VCaP (cell line): ENCODE measurements around the gene PTAR1.
A peak's percentile ranks its signal among the peaks of the same experiment; 100 is the strongest.

Source experiments
- H3K27ac ChIP-seq: fragments of 450-650 bp; 2 replicates; pipeline ENCODE4 v1.5.1; 2017
- TF ChIP-seq, protein P1 (sequence below): fragments of 450-650 bp; conservative IDR thresholded peaks from 2 replicates; pipeline ENCODE4 v1.5.1; 2017; ENCODE audit warnings: mild to moderate bottlenecking, moderate library complexity

PTAR1 gene

DNA sequence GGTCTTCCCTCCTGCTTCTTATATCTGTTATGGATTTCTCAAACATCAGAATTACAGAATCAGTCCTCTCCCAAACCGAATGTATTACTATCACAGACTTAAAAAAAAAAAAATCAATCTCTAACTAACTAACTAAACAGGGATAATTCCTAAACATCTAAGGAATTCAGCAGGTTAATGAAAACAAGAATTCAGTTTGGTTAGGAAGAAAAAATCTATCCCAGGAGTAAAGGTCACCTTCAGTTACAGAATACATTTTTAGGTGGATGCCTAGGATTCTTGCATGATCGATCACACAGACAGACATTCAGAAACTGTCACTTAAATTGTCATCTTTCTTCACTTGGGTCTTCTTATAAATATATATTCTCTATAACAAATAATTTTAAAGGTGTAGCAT lies 11.5 kb downstream of the PTAR1 start:
- TF ChIP-seq, protein P1, sequence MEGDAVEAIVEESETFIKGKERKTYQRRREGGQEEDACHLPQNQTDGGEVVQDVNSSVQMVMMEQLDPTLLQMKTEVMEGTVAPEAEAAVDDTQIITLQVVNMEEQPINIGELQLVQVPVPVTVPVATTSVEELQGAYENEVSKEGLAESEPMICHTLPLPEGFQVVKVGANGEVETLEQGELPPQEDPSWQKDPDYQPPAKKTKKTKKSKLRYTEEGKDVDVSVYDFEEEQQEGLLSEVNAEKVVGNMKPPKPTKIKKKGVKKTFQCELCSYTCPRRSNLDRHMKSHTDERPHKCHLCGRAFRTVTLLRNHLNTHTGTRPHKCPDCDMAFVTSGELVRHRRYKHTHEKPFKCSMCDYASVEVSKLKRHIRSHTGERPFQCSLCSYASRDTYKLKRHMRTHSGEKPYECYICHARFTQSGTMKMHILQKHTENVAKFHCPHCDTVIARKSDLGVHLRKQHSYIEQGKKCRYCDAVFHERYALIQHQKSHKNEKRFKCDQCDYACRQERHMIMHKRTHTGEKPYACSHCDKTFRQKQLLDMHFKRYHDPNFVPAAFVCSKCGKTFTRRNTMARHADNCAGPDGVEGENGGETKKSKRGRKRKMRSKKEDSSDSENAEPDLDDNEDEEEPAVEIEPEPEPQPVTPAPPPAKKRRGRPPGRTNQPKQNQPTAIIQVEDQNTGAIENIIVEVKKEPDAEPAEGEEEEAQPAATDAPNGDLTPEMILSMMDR, result no peak
- peak overlapping the region; percentile 58 for H3K27ac ChIP-seq

DNA sequence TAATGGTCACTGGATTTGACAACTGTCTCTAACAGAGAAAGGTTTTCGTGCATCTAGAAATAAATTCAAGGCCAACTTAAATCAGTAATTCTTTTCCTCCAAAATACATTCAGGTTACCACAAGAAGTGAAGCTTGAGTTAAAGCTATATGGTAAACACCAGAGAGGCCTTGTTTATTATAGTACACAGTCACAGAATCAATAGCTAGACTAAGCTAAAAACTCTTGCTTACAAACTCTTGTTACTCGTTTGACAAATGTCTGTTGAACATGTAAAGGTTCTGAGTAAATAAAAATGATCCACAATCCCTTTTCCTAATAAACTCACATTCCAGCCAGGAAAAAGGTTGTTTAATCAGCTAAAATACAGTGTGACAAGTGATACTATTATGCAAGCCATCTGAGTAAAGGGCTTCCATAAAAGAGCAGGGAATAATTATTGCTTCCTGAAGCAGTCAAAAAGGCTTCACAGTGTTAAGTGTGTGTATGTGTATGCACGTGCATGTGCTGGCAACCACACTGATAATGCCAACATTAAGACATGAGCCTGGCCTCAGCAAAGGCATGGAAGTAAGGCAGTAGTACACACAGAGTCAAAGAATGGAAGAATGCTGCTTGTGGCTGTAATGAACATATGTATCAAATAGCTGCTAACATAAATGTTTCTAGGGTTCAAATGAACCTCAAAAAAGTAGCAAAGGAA lies 12.8 kb downstream of the PTAR1 start:
- peak overlapping the region; percentile 58 for H3K27ac ChIP-seq
- TF ChIP-seq, protein P1, result no peak

DNA sequence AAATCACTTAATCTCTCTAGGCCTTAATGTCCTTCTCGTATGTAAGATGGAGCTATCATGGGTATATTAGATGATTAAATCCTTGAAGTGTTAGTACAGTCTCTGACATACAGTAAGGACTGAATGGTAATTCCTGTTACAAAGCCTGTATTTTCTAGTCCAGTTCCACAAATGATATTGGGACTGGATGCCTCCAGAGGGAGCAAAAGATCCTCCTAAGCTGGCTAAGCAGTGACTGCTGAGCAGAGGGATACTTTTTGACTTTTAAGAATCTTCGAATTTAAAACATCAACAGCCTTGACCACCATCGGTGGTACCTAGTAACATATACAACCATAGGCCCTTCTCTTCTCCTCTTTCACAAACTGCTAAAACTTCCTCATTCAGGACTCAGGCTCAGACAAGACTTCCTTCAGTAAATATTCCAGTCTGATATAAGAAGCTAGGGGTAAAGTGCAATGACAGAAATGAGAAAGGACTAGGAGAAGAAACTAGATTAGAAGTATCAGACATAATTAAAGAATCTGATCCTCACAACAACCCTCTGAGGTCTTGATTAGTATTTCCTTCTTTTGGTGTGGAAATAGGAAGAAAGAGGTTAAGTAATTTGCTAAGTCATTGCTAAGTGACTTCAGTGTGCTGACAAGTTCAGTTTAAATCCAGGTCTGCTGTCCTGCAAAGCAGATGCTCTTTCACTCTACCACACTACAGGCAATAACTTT lies 13.9 kb downstream of the PTAR1 start:
- peak overlapping the region; percentile 58 for H3K27ac ChIP-seq
- TF ChIP-seq, protein P1, result peak; percentile 42

DNA sequence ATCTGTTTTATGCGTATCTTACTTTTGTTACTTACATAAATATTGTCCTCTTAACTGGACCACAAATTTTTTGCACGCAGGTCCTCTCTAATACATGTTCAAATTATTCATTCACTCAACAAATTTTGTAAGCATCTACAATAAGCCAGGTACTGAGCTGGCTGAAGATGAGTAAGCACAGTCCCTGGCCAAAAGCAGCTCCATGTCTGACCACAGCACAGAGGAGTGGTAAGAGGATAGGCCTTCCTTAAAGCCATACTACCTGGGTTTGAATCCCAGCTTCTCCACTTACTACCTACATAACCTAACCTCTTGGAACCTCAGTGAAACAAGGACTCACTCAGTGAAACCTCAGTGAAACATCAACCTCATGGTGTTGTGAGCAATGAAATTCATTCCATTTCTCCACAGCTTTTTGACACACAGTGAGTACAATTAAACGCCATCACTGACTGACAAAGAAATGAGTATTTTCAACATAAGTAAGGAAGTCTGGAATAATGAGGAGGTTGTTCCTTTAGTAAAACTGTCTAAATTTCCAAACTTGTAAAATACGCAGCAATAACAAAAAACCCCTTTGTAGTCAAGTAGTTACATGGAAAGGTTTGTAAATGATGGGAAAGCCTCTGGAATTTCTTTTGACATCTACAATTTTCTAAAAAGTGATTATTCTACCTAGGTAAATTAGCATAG lies 15.0 kb downstream of the PTAR1 start:
- TF ChIP-seq, protein P1, result no peak
- H3K27ac ChIP-seq, result no peak overlapping the region

DNA sequence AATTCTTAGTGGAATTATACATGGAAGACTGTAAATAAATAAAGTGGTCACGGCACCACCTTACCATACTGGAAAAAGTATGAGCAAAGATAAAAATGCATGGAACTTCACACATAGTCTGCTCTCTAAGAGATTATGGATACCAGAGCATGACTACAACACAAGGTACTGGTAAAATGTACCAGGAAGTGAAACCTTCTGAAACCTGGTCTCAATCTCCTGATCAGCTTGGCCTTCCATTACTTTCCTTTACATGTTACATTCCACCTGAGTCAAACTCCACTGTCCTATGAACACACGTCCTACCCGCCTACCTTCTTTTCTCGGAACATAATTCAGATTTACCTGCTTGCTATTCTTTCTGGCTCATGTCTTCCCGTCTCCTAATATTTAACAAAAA lies 15.9 kb downstream of the PTAR1 start:
- no peak overlapping the region for H3K27ac ChIP-seq
- TF ChIP-seq, protein P1, result no peak

DNA sequence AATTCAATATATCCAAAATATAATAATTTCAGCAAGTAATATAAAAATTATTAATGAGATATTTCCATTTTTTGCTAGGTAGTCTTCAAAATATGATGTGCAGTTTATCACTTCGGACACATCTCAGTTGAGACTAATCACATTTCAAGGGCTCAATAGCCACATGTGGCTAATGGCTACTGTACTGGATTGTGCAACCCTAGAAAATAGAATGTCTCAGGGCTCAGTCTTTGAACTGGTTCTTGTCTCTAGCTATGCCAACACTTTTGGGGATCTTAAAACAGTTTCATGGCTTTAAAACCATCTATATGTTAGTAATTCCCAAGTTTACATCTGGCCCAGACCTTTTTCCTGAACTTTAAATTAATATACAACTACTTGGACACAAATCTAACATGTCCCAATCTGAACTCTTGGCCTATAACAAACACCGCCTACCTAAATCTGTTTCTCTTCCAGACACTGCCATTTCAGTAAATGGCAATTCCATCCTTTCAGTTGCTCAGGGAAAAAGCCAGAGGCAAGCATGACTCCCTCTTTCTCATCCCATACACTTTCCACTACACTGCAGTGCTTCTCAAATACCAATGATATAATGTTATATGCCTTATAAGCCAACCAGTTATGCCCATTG lies 18.8 kb downstream of the PTAR1 start:
- TF ChIP-seq, protein P1, result no peak
- H3K27ac ChIP-seq, result no peak overlapping the region

DNA sequence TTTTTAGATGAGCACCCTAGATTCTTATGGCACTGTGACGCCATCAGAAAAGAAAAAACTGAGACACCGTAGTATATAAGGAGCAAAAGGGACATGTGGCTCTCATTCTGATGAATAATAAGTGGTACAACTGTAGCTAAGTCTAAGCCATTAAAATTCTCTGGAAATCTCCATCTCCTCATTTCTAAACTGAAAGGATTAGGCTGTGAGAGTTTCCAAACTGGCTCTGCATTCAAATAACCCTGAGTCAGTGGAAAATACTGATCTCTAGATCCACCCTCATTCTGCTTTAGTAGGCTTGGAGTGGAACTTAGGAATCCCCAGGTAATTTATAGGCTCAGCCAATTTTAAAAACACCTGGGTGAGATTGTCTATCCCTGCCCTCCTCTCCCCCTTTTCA lies 28.5 kb downstream of the PTAR1 start:
- TF ChIP-seq, protein P1, result no peak
- no peak overlapping the region for H3K27ac ChIP-seq
